HL-60 (cell line): ENCODE data around the gene GRB10.

Experiments
- DNase-seq, 2 experiments: peaks; one replicate each; pipeline ENCODE4 v3.0.0-alpha.2; 2010 to 2020; ENCODE audit warnings: low read depth in 1 of 2, low spot score in 1 of 2
- H3K27ac ChIP-seq: fragments of 250-450 bp; sonication (Bioruptor Pico); replicated peaks from 2 replicates; pipeline ENCODE4 v1.5.1; 2020; ENCODE audit warnings: mild to moderate bottlenecking, moderate library complexity
- H3K27me3 ChIP-seq: fragments of 250-450 bp; sonication (Bioruptor Pico); 2 replicates; pipeline ENCODE4 v1.5.1; 2021; ENCODE audit warnings: mild to moderate bottlenecking, moderate library complexity; ENCODE audit not compliant: insufficient read depth, poor library complexity, severe bottlenecking
- H3K4me3 ChIP-seq: replicated peaks from 2 replicates; pipeline ENCODE4 v1.5.1; 2011; ENCODE audit warnings: mild to moderate bottlenecking, control low read depth, low read length; ENCODE audit not compliant: insufficient read depth
- CTCF ChIP-seq: IDR thresholded peaks from one replicate; pipeline ENCODE4 v1.5.1; 2011; ENCODE audit warnings: low read length, control low read depth, inconsistent platforms; ENCODE audit not compliant: insufficient read depth
- GABPA ChIP-seq: IDR thresholded peaks from 2 replicates; pipeline ENCODE4 v1.6.1; 2012; ENCODE audit warnings: low read depth
- POLR2AphosphoS5 ChIP-seq: IDR thresholded peaks from 2 replicates; pipeline ENCODE4 v1.6.1; 2012; ENCODE audit warnings: low read depth
- SPI1 ChIP-seq: IDR thresholded peaks from 2 replicates; pipeline ENCODE4 v1.6.1; 2012; ENCODE audit warnings: low read depth, mild to moderate bottlenecking, borderline replicate concordance
- TF ChIP-seq, protein P1 (sequence below): IDR thresholded peaks from 2 replicates; pipeline ENCODE4 v1.6.1; 2012; ENCODE audit warnings: low read depth; ENCODE audit not compliant: insufficient replicate concordance

The GRB10 gene

DNA sequence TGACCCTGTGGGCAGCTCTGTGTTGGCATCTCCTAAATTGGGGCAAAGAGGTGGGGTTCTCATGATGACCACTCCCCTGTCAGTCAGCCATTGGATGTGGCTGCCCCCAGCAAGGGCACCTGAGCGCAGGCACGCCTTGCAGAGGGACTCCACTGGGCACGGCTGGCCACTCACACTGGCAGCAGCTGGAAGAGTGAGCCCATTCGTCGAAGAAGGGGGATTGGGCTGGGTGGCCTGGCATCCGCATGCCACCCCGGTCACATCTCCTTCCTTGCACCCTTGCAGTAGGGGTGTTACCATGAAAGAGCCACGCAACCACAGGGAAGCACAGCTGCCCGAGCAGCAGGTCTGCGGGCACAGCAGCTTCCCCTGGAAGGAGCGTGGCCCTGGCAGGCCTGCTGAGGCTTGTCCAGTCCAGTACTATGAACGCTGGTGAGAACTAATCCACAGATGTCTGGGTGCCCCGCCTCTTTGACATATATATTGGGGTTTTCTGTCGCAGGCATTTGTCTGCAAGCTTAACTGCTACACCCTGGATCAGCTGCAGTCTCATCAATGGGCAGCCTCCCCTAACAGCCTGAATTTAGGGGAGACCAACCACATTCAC is 25.7 kb upstream of the GRB10 start:
- TF ChIP-seq SPI1 (no peak), POLR2AphosphoS5 (no peak), CTCF (no peak)
- H3K4me3 ChIP-seq = no peak overlapping the region
- DNase-seq = no peak
- no peak overlapping the region for H3K27ac ChIP-seq
- H3K27me3 ChIP-seq = no peaks in the 10 kb centered on the region

- TF ChIP-seq POLR2AphosphoS5 (no peak), GABPA (no peak), SPI1 (no peak), CTCF (no peak)
- TF ChIP-seq, protein P1, sequence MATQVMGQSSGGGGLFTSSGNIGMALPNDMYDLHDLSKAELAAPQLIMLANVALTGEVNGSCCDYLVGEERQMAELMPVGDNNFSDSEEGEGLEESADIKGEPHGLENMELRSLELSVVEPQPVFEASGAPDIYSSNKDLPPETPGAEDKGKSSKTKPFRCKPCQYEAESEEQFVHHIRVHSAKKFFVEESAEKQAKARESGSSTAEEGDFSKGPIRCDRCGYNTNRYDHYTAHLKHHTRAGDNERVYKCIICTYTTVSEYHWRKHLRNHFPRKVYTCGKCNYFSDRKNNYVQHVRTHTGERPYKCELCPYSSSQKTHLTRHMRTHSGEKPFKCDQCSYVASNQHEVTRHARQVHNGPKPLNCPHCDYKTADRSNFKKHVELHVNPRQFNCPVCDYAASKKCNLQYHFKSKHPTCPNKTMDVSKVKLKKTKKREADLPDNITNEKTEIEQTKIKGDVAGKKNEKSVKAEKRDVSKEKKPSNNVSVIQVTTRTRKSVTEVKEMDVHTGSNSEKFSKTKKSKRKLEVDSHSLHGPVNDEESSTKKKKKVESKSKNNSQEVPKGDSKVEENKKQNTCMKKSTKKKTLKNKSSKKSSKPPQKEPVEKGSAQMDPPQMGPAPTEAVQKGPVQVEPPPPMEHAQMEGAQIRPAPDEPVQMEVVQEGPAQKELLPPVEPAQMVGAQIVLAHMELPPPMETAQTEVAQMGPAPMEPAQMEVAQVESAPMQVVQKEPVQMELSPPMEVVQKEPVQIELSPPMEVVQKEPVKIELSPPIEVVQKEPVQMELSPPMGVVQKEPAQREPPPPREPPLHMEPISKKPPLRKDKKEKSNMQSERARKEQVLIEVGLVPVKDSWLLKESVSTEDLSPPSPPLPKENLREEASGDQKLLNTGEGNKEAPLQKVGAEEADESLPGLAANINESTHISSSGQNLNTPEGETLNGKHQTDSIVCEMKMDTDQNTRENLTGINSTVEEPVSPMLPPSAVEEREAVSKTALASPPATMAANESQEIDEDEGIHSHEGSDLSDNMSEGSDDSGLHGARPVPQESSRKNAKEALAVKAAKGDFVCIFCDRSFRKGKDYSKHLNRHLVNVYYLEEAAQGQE = no peak
- DNase-seq = no peak
- H3K27me3 ChIP-seq = no peaks in the 10 kb centered on the region
- no peak overlapping the region for H3K4me3 ChIP-seq
- H3K27ac ChIP-seq = no peak overlapping the region
These were observed 24.5 kb upstream of the GRB10 start for GRCh38 chr7:50807026-50807730.

GRCh38 chr7:50806143-50806542 is 23.4 kb upstream of the GRB10 start:
- H3K4me3 ChIP-seq = no peak overlapping the region
- H3K27ac ChIP-seq = no peak overlapping the region
- no peak for TF ChIP-seq CTCF
- TF ChIP-seq, protein P1 = no peak
- no peak for TF ChIP-seq GABPA
- no peak for TF ChIP-seq SPI1
- no peak for TF ChIP-seq POLR2AphosphoS5
- no peaks in the 10 kb centered on the region for H3K27me3 ChIP-seq
- DNase-seq = no peak
